Measurements from ENCODE around the gene DGKG.

DGKG gene

DNA sequence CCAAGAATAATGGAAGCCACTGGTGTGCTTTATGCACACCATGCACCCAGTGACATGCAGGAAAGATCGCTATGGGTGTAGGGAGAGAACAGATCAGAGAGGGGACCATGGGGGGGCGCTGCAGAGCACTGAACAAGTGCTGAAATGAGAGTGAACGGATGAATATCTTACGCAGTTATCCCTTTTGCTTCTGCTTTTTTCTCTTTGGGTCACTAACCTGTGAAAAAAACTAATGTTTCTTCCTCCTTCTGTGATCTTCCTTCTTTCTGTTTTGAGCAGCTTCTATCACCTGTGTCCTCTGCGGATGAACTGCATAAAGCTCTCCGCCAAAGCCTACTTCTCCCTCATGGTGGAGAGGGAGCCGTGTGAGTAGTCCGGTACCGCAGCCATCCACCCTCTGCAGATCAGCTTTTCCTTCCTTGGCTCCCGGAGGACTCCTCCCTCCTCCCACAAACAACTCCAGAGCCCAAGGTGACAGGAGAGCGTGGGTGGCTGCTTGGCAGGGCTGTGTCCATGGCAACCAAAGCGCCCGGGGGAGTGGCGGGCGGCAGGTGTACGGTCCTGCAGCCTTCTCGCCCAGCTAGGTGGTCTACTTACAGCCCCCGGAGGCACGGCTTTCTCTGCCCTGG, 106.2 kb downstream of the DGKG start:
- Histone ChIP-seq H2BK120ac (ENCODE audit: insufficient read depth, low read length, poor library complexity) (no peak overlapping the region), H3K79me1 (ENCODE audit: low read length) (peaks cover 2% of the 10 kb centered on the region), H3K4me1 (ENCODE audit: control insufficient read depth in 1 of 2, insufficient read depth in 2 of 2, low read length in 2 of 2) (peaks cover 6 to 7% of the 10 kb centered on the region in 2 experiments), H2AK5ac (ENCODE audit: low read length) (no peak overlapping the region), H4K12ac (ENCODE audit: low read depth, low read length) (no peak overlapping the region), H3K36me3 (ENCODE audit: control insufficient read depth in 1 of 2, insufficient read depth in 2 of 2, low read length in 2 of 2) (no peaks in the 10 kb centered on the region), H4K8ac (ENCODE audit: low read depth, low read length) (no peak overlapping the region), H2AFZ (ENCODE audit: insufficient read depth, low read length, poor library complexity) (no peak overlapping the region), H4K91ac (ENCODE audit: low read depth, low read length) (no peak overlapping the region), H3K14ac (ENCODE audit: low read length) (no peak overlapping the region), H3K27me3 (ENCODE audit: insufficient read depth, low read length) (no peaks in the 10 kb centered on the region), H3K9ac (ENCODE audit: low read length) (no peak overlapping the region), H3K9me3 (ENCODE audit: insufficient read depth, low read depth, low read length) (peaks cover 5% of the 10 kb centered on the region), H3K79me2 (ENCODE audit: control insufficient read depth, insufficient read depth, low read length, poor library complexity) (no peaks in the 10 kb centered on the region), H2BK5ac (ENCODE audit: low read depth, low read length, poor library complexity) (no peak overlapping the region), H3K18ac (ENCODE audit: low read length) (no peak overlapping the region), H3K4me2 (ENCODE audit: low read length) (no peak overlapping the region), H3K27ac (ENCODE audit: low read depth, low read length) (no peak overlapping the region), H2BK12ac (ENCODE audit: low read length) (no peak overlapping the region), H3K4ac (ENCODE audit: low read depth, low read length) (no peak overlapping the region), H3K23ac (ENCODE audit: low read length) (no peak overlapping the region), H3K4me3 (ENCODE audit: low read depth, low read length) (no peak overlapping the region)
- no CpG with 5 or more reads among the region's 19 CpGs for WGBS (ENCODE audit: extremely low coverage, insufficient coverage, insufficient read length)
- no peak for DNase-seq

DNA sequence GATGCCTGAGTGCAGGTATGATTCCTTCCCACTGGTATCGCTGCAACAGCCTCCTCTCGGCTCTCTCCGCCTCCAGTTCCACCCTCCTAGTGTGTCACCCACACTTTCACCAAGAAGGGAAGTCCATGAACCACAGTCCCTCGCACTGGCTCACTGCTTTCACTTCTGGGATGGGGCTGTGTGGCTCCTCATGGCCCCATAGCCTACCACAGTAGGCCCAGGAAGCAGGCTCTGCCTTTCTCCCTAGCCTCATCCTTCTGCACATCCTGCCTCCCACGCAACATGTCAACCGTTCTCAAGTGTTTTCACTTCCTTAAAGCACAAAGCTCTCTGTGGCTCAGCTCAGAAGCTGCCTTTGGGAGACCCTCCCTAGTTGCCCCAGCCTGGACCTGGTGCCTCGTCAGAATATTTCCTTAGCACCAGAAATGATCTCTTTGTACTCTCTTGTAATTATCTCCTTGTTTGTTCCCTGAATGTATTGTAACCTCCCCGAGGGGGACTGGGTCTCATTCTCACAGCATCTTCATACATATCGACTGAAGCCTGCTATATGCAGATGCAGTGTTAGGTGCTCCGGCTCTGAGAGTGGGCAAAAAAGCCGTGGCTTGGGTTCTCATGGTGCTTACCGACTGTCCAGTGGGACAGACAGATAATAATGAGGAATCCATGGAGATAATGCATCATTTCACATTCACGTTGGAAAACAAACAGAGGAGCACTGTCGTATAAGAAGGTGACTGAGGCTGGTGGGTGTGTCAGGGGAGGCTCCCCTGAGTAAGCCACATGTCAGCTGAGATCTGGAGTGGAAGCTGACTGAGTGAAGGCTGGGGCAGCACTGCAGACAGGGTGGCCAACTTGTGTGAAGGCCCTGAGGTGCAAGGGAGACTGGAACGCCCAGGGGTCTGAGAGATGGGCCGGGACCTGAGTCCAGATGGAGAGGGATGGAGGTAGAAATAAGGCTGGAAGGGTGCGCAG, 107.1 kb downstream of the DGKG start:
- Histone ChIP-seq H4K8ac (ENCODE audit: low read depth, low read length) (no peak overlapping the region), H3K9ac (ENCODE audit: low read length) (no peak overlapping the region), H3K4me2 (ENCODE audit: low read length) (no peak overlapping the region), H3K4me3 (ENCODE audit: low read depth, low read length) (no peak overlapping the region), H3K27ac (ENCODE audit: low read depth, low read length) (no peak overlapping the region), H4K12ac (ENCODE audit: low read depth, low read length) (no peak overlapping the region), H3K27me3 (ENCODE audit: insufficient read depth, low read length) (no peaks in the 10 kb centered on the region), H3K79me1 (ENCODE audit: low read length) (peaks cover 2% of the 10 kb centered on the region), H3K4ac (ENCODE audit: low read depth, low read length) (no peak overlapping the region), H3K79me2 (ENCODE audit: control insufficient read depth, insufficient read depth, low read length, poor library complexity) (no peaks in the 10 kb centered on the region), H2AK5ac (ENCODE audit: low read length) (no peak overlapping the region), H3K4me1 (ENCODE audit: control insufficient read depth in 1 of 2, insufficient read depth in 2 of 2, low read length in 2 of 2) (peaks cover 6 to 7% of the 10 kb centered on the region in 2 experiments), H2AFZ (ENCODE audit: insufficient read depth, low read length, poor library complexity) (no peak overlapping the region), H2BK5ac (ENCODE audit: low read depth, low read length, poor library complexity) (no peak overlapping the region), H3K14ac (ENCODE audit: low read length) (no peak overlapping the region), H2BK12ac (ENCODE audit: low read length) (no peak overlapping the region), H3K23ac (ENCODE audit: low read length) (no peak overlapping the region), H2BK120ac (ENCODE audit: insufficient read depth, low read length, poor library complexity) (no peak overlapping the region), H3K36me3 (ENCODE audit: control insufficient read depth in 1 of 2, insufficient read depth in 2 of 2, low read length in 2 of 2) (no peaks in the 10 kb centered on the region), H4K91ac (ENCODE audit: low read depth, low read length) (no peak overlapping the region), H3K9me3 (ENCODE audit: insufficient read depth, low read depth, low read length) (peaks cover 5% of the 10 kb centered on the region), H3K18ac (ENCODE audit: low read length) (no peak overlapping the region)
- peak in 1 of 2 donors; percentile 19 for DNase-seq
- no CpG with 5 or more reads among the region's 17 CpGs for WGBS (ENCODE audit: extremely low coverage, insufficient coverage, insufficient read length)

DNA sequence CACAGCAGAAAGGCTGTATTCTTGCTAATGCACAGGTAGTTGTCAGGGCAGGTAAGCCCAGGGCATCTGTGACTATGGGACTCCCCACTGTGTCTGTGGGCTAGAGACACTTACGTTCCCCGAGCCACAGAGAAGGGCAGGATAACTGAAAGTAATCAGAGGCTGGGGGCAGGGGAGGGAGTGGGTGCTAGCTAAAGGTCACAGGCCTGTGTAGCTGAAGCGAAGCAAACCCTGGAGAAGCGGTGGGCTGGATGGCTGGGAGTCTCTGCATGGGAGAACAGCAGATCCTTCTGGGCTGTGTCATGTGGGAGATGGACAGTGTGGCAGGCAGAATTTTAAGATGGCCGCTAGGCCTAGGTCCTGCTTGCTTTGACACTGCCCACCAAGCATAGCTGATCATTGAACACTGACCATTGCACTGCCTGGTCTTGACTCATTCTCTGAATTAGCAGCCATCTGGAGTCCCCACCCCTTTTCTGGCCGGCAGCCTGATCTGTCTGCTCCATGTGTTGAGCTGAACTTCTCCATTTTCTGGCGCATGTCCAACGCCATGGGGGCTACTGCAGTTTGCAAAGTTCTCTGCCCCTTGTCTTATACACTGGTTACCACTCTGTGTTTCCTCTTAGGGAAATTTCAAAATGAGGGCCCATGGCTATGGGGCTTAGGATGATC, 110.0 kb downstream of the DGKG start:
- Histone ChIP-seq H2BK5ac (ENCODE audit: low read depth, low read length, poor library complexity) (no peak overlapping the region), H3K23ac (ENCODE audit: low read length) (no peak overlapping the region), H3K4me3 (ENCODE audit: low read depth, low read length) (no peak overlapping the region), H3K4me2 (ENCODE audit: low read length) (no peak overlapping the region), H3K9me3 (ENCODE audit: insufficient read depth, low read depth, low read length) (peaks cover 5% of the 10 kb centered on the region), H4K8ac (ENCODE audit: low read depth, low read length) (no peak overlapping the region), H4K91ac (ENCODE audit: low read depth, low read length) (no peak overlapping the region), H2AFZ (ENCODE audit: insufficient read depth, low read length, poor library complexity) (no peak overlapping the region), H3K27ac (ENCODE audit: low read depth, low read length) (no peak overlapping the region), H2AK5ac (ENCODE audit: low read length) (no peak overlapping the region), H3K27me3 (ENCODE audit: insufficient read depth, low read length) (no peaks in the 10 kb centered on the region), H3K4me1 (ENCODE audit: control insufficient read depth in 1 of 2, insufficient read depth in 2 of 2, low read length in 2 of 2) (no peaks in the 10 kb centered on the region), H3K9ac (ENCODE audit: low read length) (no peak overlapping the region), H3K4ac (ENCODE audit: low read depth, low read length) (no peak overlapping the region), H3K36me3 (ENCODE audit: control insufficient read depth in 1 of 2, insufficient read depth in 2 of 2, low read length in 2 of 2) (no peaks in the 10 kb centered on the region), H3K18ac (ENCODE audit: low read length) (no peak overlapping the region), H3K14ac (ENCODE audit: low read length) (no peak overlapping the region), H3K79me2 (ENCODE audit: control insufficient read depth, insufficient read depth, low read length, poor library complexity) (no peaks in the 10 kb centered on the region), H2BK12ac (ENCODE audit: low read length) (no peak overlapping the region), H4K12ac (ENCODE audit: low read depth, low read length) (no peak overlapping the region), H2BK120ac (ENCODE audit: insufficient read depth, low read length, poor library complexity) (no peak overlapping the region), H3K79me1 (ENCODE audit: low read length) (no peaks in the 10 kb centered on the region)
- no CpG with 5 or more reads among the region's 8 CpGs for WGBS (ENCODE audit: extremely low coverage, insufficient coverage, insufficient read length)
- no peak for DNase-seq

DNA sequence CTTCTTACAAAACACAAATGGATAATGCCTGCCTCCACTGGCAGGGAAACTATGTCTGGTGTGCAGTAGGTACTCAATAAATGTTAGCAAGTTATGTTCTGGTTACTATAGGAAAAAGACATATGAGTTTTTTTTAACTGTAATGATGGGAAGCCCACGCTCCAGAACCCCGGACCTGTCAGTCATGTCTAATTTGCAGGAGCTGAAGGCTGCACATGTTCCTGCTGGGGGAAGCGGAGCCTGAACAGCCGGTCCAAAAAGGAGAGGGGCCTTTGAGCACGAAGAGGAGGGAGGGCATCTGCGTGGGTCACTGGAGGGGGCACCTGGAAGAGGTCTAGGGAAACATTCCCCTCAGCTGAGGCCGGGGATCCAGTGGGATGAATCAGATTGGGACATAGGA, 113.2 kb downstream of the DGKG start:
- Histone ChIP-seq H2AFZ (ENCODE audit: insufficient read depth, low read length, poor library complexity) (no peak overlapping the region), H3K23ac (ENCODE audit: low read length) (no peak overlapping the region), H4K8ac (ENCODE audit: low read depth, low read length) (no peak overlapping the region), H3K79me2 (ENCODE audit: control insufficient read depth, insufficient read depth, low read length, poor library complexity) (no peaks in the 10 kb centered on the region), H3K79me1 (ENCODE audit: low read length) (no peaks in the 10 kb centered on the region), H3K18ac (ENCODE audit: low read length) (no peak overlapping the region), H2BK5ac (ENCODE audit: low read depth, low read length, poor library complexity) (no peak overlapping the region), H2BK12ac (ENCODE audit: low read length) (no peak overlapping the region), H2AK5ac (ENCODE audit: low read length) (no peak overlapping the region), H3K36me3 (ENCODE audit: control insufficient read depth in 1 of 2, insufficient read depth in 2 of 2, low read length in 2 of 2) (no peaks in the 10 kb centered on the region), H3K14ac (ENCODE audit: low read length) (no peak overlapping the region), H3K9ac (ENCODE audit: low read length) (no peak overlapping the region), H4K91ac (ENCODE audit: low read depth, low read length) (no peak overlapping the region), H3K27ac (ENCODE audit: low read depth, low read length) (no peak overlapping the region), H3K9me3 (ENCODE audit: insufficient read depth, low read depth, low read length) (no peaks in the 10 kb centered on the region), H3K27me3 (ENCODE audit: insufficient read depth, low read length) (no peaks in the 10 kb centered on the region), H2BK120ac (ENCODE audit: insufficient read depth, low read length, poor library complexity) (no peak overlapping the region), H3K4ac (ENCODE audit: low read depth, low read length) (no peak overlapping the region), H3K4me1 (ENCODE audit: control insufficient read depth in 1 of 2, insufficient read depth in 2 of 2, low read length in 2 of 2) (no peaks in the 10 kb centered on the region), H4K12ac (ENCODE audit: low read depth, low read length) (no peak overlapping the region), H3K4me2 (ENCODE audit: low read length) (no peak overlapping the region), H3K4me3 (ENCODE audit: low read depth, low read length) (no peak overlapping the region)
- no CpG with 5 or more reads among the region's 7 CpGs for WGBS (ENCODE audit: extremely low coverage, insufficient coverage, insufficient read length)
- no peak for DNase-seq
